Fibroblast of lung (primary cell): ENCODE results near the gene PRKAG2.

Experiments
- CTCF ChIP-seq, 2 donors: IDR thresholded peaks in 1 of 2; conservative IDR thresholded peaks in 1 of 2; 1 replicate in 1 of 2; 2 replicates in 1 of 2; pipeline ENCODE4 v1.5.1; 2011 to 2012; ENCODE audit warnings: low read length in 2 of 2, control low read depth in 1 of 2, inconsistent platforms in 1 of 2, low read depth in 1 of 2, mild to moderate bottlenecking in 1 of 2
- EZH2 ChIP-seq: IDR thresholded peaks from 2 replicates; pipeline ENCODE4 v1.5.1; 2012; ENCODE audit warnings: low read length, control low read depth, mild to moderate bottlenecking; ENCODE audit errors: missing control alignments

GRCh38 chr7:151839451-151839921, 37.4 kb downstream of the PRKAG2 start:
- TF ChIP-seq CTCF (conservative IDR thresholded peaks at IDR 0.05 in 1 of 2, IDR thresholded peaks at IDR 0.05 in 1 of 2; ENCODE audit: low read depth in 1 of 2, low read length in 2 of 2) (no peak), EZH2 (no peak)
